Caco-2 (cell line): Measurements from ENCODE around the gene WWOX. TPM values are rescaled to one million over a fixed set of nuclear protein-coding genes. Genes with fewer than 3 reads are reported as not detected.

ENCODE experiments used
- BruUV-seq: library from RNA; stranded (reverse); fragments of 400-500 nt; replicated peaks from 2 replicates; lab custom pipeline; 2021; lab: Mats Ljungman, UMichigan
- CTCF ChIA-PET: fragments of 300-600 bp; sonication (Branson Sonifier 250); formaldehyde crosslinking; loops from one replicate; lab custom pipeline; 2022; ENCODE audit warnings: antibody characterized with exemption; lab: Charles Lee
- POLR2A ChIA-PET: fragments of 300-600 bp; sonication (Branson Sonifier 250); formaldehyde crosslinking; loops from one replicate; lab custom pipeline; 2022; ENCODE audit warnings: antibody characterized with exemption; lab: Charles Lee
- DNase-seq, 2 experiments: peaks; one replicate each; pipeline versions ENCODE4 v3.0.0 to v3.0.0-alpha.2; 2020 to 2022
- H3K27me3 ChIP-seq: replicated peaks from 2 replicates; pipeline ENCODE4 v1.6.0; 2011; ENCODE audit warnings: low read length; ENCODE audit not compliant: control insufficient read depth, insufficient read depth
- H3K36me3 ChIP-seq: 2 replicates; pipeline ENCODE4 v1.5.1; 2011; ENCODE audit warnings: low read length; ENCODE audit not compliant: control insufficient read depth, insufficient read depth
- H3K4me1 ChIP-seq: fragments of 250-450 bp; sonication (Bioruptor Pico); 2 replicates; pipeline ENCODE4 v1.5.1; 2020; ENCODE audit warnings: mild to moderate bottlenecking
- H3K4me3 ChIP-seq: 2 replicates; pipeline ENCODE4 v1.5.1; 2011; ENCODE audit warnings: low read depth, mild to moderate bottlenecking, control low read depth, low read length
- H3K9me3 ChIP-seq: fragments of 250-450 bp; sonication (Bioruptor Pico); 2 replicates; pipeline ENCODE4 v1.5.1; 2020; ENCODE audit warnings: mild to moderate bottlenecking, moderate library complexity
- H3K27ac Mint-ChIP-seq: one replicate; pipeline ENCODE4 v1.8.0; 2022; ENCODE audit warnings: mixed read lengths; ENCODE audit not compliant: unreplicated experiment
- H3K27me3 Mint-ChIP-seq: one replicate; pipeline ENCODE4 v1.8.0; 2022; ENCODE audit warnings: mixed read lengths; ENCODE audit not compliant: insufficient read depth, unreplicated experiment
- H3K36me3 Mint-ChIP-seq: one replicate; pipeline ENCODE4 v1.8.0; 2022; ENCODE audit warnings: mild to moderate bottlenecking, mixed read lengths; ENCODE audit not compliant: insufficient read depth, unreplicated experiment
- H3K4me1 Mint-ChIP-seq: one replicate; pipeline ENCODE4 v1.8.0; 2022; ENCODE audit warnings: low read depth, mixed read lengths; ENCODE audit not compliant: unreplicated experiment
- H3K4me3 Mint-ChIP-seq: one replicate; pipeline ENCODE4 v1.8.0; 2022; ENCODE audit warnings: mild to moderate bottlenecking, moderate library complexity, mixed read lengths; ENCODE audit not compliant: unreplicated experiment
- H3K9me3 Mint-ChIP-seq: one replicate; pipeline ENCODE4 v1.8.0; 2022; ENCODE audit warnings: mixed read lengths; ENCODE audit not compliant: unreplicated experiment
- CTCF ChIP-seq, 2 experiments: fragments of 200-600 bp in 1 of 2; IDR thresholded peaks; 1 replicate in 1 of 2; 2 replicates in 1 of 2; pipeline versions ENCODE4 v1.5.1 to v1.8.0; 2011 to 2022; ENCODE audit warnings: antibody characterized with exemption in 1 of 2, control low read depth in 1 of 2, inconsistent platforms in 1 of 2, low read depth in 1 of 2, low read length in 1 of 2, mild to moderate bottlenecking in 1 of 2, moderate library complexity in 1 of 2; ENCODE audit not compliant: insufficient read depth in 1 of 2, severe bottlenecking in 1 of 2, unreplicated experiment in 1 of 2
- intact Hi-C: fragments of 100-400 bp; cut with micrococcal nuclease; formaldehyde crosslinking; loops from one replicate; pipeline ENCODE4 v1.10.0; 2022; ENCODE audit not compliant: unreplicated experiment
- total RNA-seq: library from RNA; stranded (reverse); gene quantifications from 2 replicates; pipeline ENCODE4 v1.2.3, GENCODE V29; 2022

Gene WWOX
- total RNA-seq, 1 experiment from 2014 or later, result 45.0 TPM

GRCh38 chr16:79184464-79185030, 1085.1 kb downstream of the WWOX start:
- no peak for DNase-seq
- Mint-ChIP-seq H3K27ac (no peak overlapping the region), H3K4me3 (no peak overlapping the region), H3K9me3 (no peaks in the 10 kb centered on the region), H3K36me3 (no peaks in the 10 kb centered on the region), H3K27me3 (no peaks in the 10 kb centered on the region), H3K4me1 (no peaks in the 10 kb centered on the region)
- no peak overlapping the region for H3K4me3 ChIP-seq
- H3K4me1 ChIP-seq, result no peaks in the 10 kb centered on the region
- CTCF ChIA-PET, result no interaction called here
- no peaks in the 10 kb centered on the region for H3K9me3 ChIP-seq
- no peaks in the 10 kb centered on the region for H3K27me3 ChIP-seq
- POLR2A ChIA-PET, result no interaction called here
- intact Hi-C loops, result no loop called here
- no TSS peak for BruUV-seq
- TF ChIP-seq CTCF (IDR thresholded peaks at IDR 0.05; ENCODE audit: insufficient read depth in 1 of 2, low read depth in 1 of 2, low read length in 1 of 2, severe bottlenecking in 1 of 2, unreplicated experiment in 1 of 2), result no peak
- H3K36me3 ChIP-seq, result no peaks in the 10 kb centered on the region

GRCh38 chr16:79185711-79186110, 1086.3 kb downstream of the WWOX start:
- H3K9me3 ChIP-seq, result no peaks in the 10 kb centered on the region
- no peak for DNase-seq
- Mint-ChIP-seq H3K4me3 (no peak overlapping the region), H3K36me3 (no peaks in the 10 kb centered on the region), H3K4me1 (no peaks in the 10 kb centered on the region), H3K27ac (no peak overlapping the region), H3K9me3 (no peaks in the 10 kb centered on the region), H3K27me3 (no peaks in the 10 kb centered on the region)
- no TSS peak for BruUV-seq
- no peaks in the 10 kb centered on the region for H3K4me1 ChIP-seq
- no peaks in the 10 kb centered on the region for H3K36me3 ChIP-seq
- H3K27me3 ChIP-seq, result no peaks in the 10 kb centered on the region
- CTCF ChIA-PET, result no interaction called here
- intact Hi-C loops, result no loop called here
- no peak for TF ChIP-seq CTCF (IDR thresholded peaks at IDR 0.05; ENCODE audit: insufficient read depth in 1 of 2, low read depth in 1 of 2, low read length in 1 of 2, severe bottlenecking in 1 of 2, unreplicated experiment in 1 of 2)
- no peak overlapping the region for H3K4me3 ChIP-seq
- POLR2A ChIA-PET, result no interaction called here

GRCh38 chr16:79186196-79186595, 1086.7 kb downstream of the WWOX start:
- no peaks in the 10 kb centered on the region for H3K4me1 ChIP-seq
- Mint-ChIP-seq H3K9me3 (no peaks in the 10 kb centered on the region), H3K4me3 (no peak overlapping the region), H3K4me1 (no peaks in the 10 kb centered on the region), H3K27me3 (no peaks in the 10 kb centered on the region), H3K36me3 (no peaks in the 10 kb centered on the region), H3K27ac (no peak overlapping the region)
- no peak overlapping the region for H3K4me3 ChIP-seq
- ChIA-PET POLR2A (no interaction called here), CTCF (no interaction called here)
- no peaks in the 10 kb centered on the region for H3K36me3 ChIP-seq
- no TSS peak for BruUV-seq
- intact Hi-C loops, result no loop called here
- TF ChIP-seq CTCF (IDR thresholded peaks at IDR 0.05; ENCODE audit: insufficient read depth in 1 of 2, low read depth in 1 of 2, low read length in 1 of 2, severe bottlenecking in 1 of 2, unreplicated experiment in 1 of 2), result no peak
- H3K9me3 ChIP-seq, result no peaks in the 10 kb centered on the region
- no peaks in the 10 kb centered on the region for H3K27me3 ChIP-seq
- DNase-seq, result no peak
